HepG2 (cell line): ENCODE measurements around the gene ZNF468.
"Not testable (repeated sequence)": the region's sequence is repeated elsewhere in the genome, so short reads cannot be mapped to it uniquely, and the experiment has no call there.

ENCODE experiments used
- FOXA3 ChIP-seq: IDR thresholded peaks from 2 replicates; pipeline ENCODE4 v1.6.1; 2016; ENCODE audit warnings: missing genetic modification reagents, missing compliant biosample characterization
- GTF2F1 ChIP-seq: fragments of 150-350 bp; IDR thresholded peaks from 2 replicates; pipeline ENCODE4 v1.6.1; 2014; ENCODE audit warnings: low read length
- ZBTB21 ChIP-seq: sonication (generic); formaldehyde crosslinking; IDR thresholded peaks from 2 replicates; pipeline ENCODE4 v1.4.0; 2020; ENCODE audit warnings: missing genetic modification reagents
- ZFP36L2 ChIP-seq: sonication (generic); formaldehyde crosslinking; IDR thresholded peaks from 2 replicates; pipeline ENCODE4 v1.4.0; 2020; ENCODE audit warnings: missing genetic modification reagents
- ZNF747 ChIP-seq: sonication (generic); formaldehyde crosslinking; IDR thresholded peaks from 2 replicates; pipeline ENCODE4 v1.8.1; 2023; ENCODE audit warnings: missing genetic modification reagents, mild to moderate bottlenecking, borderline replicate concordance
- TF ChIP-seq, protein P1 (sequence below): sonication (generic); formaldehyde crosslinking; IDR thresholded peaks from 2 replicates; pipeline ENCODE4 v1.4.0; 2020; ENCODE audit warnings: missing genetic modification reagents, borderline replicate concordance
- TF ChIP-seq, protein P2 (sequence below): sonication (generic); formaldehyde crosslinking; IDR thresholded peaks from 2 replicates; pipeline ENCODE4 v1.5.0; 2020; ENCODE audit warnings: mild to moderate bottlenecking, missing genetic modification reagents, moderate library complexity

DNA sequence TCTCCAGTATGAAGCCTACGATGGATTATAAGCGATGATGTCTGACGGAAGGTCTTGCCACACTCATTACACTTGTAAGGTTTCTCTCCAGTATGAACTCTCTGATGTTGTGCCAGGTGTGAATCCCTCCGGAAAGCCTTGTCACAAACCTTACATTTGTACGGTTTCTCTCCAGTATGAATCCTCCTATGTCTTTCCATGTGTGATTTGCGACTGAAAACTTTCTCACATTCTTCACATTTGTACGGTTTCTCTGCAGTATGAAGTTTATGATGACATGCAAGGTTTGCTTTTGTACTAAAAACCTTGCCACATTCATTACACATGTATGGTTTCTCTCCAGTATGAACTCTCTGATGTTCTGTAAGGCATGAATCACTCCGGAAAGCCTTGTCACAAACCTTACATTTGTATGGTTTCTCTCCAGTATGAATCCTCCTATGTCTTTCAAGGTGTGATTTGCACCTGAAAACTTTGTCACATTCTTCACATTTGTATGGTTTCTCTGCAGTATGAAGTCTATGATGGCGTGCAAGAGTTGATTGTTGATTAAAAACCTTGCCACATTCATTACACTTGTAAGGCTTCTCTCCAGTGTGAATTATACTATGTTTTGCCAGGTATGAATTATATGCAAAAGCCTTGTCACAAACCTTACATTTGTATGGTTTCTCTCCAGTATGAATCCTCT is 57.3 kb downstream of the ZNF468 start:
- TF ChIP-seq ZNF747 (CRISPR knock-in tag); ZFP36L2 (CRISPR knock-in tag); GTF2F1; FOXA3 (CRISPR knock-in tag); ZBTB21: not testable (repeated sequence)
- TF ChIP-seq, protein P1, sequence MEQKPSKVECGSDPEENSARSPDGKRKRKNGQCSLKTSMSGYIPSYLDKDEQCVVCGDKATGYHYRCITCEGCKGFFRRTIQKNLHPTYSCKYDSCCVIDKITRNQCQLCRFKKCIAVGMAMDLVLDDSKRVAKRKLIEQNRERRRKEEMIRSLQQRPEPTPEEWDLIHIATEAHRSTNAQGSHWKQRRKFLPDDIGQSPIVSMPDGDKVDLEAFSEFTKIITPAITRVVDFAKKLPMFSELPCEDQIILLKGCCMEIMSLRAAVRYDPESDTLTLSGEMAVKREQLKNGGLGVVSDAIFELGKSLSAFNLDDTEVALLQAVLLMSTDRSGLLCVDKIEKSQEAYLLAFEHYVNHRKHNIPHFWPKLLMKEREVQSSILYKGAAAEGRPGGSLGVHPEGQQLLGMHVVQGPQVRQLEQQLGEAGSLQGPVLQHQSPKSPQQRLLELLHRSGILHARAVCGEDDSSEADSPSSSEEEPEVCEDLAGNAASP (CRISPR knock-in tag) = not testable (repeated sequence)
- TF ChIP-seq, protein P2, sequence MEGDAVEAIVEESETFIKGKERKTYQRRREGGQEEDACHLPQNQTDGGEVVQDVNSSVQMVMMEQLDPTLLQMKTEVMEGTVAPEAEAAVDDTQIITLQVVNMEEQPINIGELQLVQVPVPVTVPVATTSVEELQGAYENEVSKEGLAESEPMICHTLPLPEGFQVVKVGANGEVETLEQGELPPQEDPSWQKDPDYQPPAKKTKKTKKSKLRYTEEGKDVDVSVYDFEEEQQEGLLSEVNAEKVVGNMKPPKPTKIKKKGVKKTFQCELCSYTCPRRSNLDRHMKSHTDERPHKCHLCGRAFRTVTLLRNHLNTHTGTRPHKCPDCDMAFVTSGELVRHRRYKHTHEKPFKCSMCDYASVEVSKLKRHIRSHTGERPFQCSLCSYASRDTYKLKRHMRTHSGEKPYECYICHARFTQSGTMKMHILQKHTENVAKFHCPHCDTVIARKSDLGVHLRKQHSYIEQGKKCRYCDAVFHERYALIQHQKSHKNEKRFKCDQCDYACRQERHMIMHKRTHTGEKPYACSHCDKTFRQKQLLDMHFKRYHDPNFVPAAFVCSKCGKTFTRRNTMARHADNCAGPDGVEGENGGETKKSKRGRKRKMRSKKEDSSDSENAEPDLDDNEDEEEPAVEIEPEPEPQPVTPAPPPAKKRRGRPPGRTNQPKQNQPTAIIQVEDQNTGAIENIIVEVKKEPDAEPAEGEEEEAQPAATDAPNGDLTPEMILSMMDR (CRISPR knock-in tag) = not testable (repeated sequence)
